HG02588 (cell line): ENCODE measurements around the gene DOCK3.

Experiments
- ATAC-seq: cut with Tn5 transposase; IDR thresholded peaks from one replicate; pipeline ENCODE4 v1.9.1; 2021; ENCODE audit warnings: mild to moderate bottlenecking, moderate library complexity; ENCODE audit not compliant: unreplicated experiment

Gene DOCK3

DNA sequence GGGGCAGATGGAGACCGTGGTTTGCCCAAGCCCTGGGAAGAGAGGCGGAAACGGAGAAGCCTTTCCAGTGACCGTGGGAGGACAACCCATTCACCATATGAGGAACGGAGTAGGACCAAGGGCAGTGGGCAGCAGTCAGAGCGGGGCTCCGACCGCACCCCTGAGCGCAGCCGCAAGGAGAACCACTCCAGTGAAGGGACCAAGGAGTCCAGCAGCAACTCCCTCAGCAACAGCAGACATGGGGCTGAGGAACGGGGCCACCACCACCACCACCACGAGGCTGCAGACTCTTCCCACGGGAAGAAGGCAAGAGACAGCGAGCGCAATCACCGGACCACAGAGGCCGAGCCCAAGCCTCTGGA lies 718.4 kb downstream of the DOCK3 start:
- no peak for ATAC-seq

GRCh38 chr3:51393564-51393963 lies 718.8 kb downstream of the DOCK3 start:
- no peak for ATAC-seq

GRCh38 chr3:51394541-51394940 lies 719.8 kb downstream of the DOCK3 start:
- no peak for ATAC-seq

- no peak for ATAC-seq
Measured at GRCh38 chr3:51395493-51396213, 720.9 kb downstream of the DOCK3 start.

- ATAC-seq, result no peak
Measured at GRCh38 chr3:51396401-51396800, 721.7 kb downstream of the DOCK3 start.

DNA sequence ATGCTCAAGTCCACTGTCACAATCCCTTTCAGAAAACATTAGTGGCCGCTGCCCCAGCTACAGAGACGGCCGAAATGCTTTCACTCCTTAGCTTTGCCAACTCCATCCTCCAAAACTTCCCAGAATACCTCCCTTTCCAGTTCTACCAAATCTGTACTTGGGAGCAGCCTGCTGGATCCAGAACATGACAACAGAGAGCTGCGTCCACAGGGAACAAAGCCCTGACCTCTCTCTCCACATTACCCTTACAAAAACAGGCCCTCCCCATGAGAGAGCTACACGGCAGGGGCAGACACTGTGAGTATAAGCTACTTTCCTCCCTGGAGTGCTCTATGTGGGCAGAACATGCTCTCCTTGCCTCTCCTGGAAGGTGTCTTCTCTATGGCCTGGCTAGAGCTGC lies 722.7 kb downstream of the DOCK3 start:
- no peak for ATAC-seq

GRCh38 chr3:51398595-51399310 lies 724.0 kb downstream of the DOCK3 start:
- no peak for ATAC-seq

- no peak for ATAC-seq
Measured at GRCh38 chr3:51400166-51400565, 725.4 kb downstream of the DOCK3 start.

DNA sequence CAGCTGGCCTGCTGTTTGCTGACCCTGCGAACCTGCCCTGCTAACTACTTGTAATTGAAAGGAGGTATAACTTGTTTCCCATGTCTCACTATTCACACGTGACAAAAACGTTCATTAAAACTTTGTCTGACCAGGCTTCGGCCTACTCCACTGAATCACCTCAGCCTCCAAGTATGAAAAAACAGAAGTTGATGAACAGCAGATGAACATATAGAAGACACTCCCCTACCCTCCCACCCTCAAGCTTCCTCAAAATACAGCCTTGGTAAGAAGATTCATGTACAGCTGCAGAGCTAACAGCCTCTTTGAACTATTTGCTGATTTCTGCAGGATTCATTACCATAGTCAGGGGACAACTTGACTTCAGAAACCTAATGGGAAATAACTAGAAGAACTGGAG lies 727.0 kb downstream of the DOCK3 start:
- no peak for ATAC-seq

- no peak for ATAC-seq
Measured at GRCh38 chr3:51403675-51404074, 728.9 kb downstream of the DOCK3 start.

- ATAC-seq, result no peak
Measured at GRCh38 chr3:51408021-51408420, 733.3 kb downstream of the DOCK3 start.

DNA sequence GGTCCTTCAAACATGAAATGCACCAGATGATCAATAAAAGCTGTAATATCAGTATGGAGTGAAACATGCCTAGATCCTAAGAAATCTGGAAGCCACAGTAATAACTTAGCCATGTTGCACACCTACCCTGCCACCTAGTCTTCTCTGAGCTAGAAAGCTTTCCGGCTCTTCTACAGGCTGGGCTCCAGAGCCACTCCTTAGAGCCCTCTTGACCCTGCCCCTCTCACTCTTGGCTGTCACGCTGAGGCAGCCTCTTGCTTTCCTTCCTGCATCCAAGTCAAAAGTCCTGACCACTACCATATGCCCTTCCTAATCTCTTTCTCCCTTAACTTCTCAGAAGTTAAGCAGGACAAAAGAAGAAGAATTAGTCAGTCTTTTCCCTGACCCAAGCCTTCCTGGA lies 734.1 kb downstream of the DOCK3 start:
- ATAC-seq, result no peak

GRCh38 chr3:51422211-51422610 lies 747.5 kb downstream of the DOCK3 start:
- ATAC-seq, result no peak

DNA sequence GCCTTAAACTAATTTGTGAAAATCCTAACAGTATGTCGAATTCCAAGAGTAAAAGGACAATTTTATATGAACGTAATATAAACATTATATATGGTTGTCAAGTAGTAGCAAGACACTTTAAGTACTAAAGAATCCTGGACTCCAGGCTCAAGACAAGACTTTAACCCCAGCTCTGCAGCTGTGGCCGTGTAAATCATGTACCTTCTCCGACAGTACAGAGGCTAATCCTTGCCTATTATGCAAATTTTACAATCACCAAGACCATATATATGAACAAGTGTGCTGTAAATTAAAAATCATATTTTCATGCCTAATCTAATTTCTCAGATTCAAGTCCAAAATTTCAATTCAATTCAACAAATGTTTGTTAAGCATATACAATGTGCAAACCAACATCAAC lies 752.2 kb downstream of the DOCK3 start:
- no peak for ATAC-seq

GRCh38 chr3:51429138-51429537 lies 754.4 kb downstream of the DOCK3 start:
- ATAC-seq, result no peak
